ENCODE results near the gene RIMKLB.
A peak's percentile ranks its signal among the peaks of the same experiment; 100 is the strongest.

Gene RIMKLB

DNA sequence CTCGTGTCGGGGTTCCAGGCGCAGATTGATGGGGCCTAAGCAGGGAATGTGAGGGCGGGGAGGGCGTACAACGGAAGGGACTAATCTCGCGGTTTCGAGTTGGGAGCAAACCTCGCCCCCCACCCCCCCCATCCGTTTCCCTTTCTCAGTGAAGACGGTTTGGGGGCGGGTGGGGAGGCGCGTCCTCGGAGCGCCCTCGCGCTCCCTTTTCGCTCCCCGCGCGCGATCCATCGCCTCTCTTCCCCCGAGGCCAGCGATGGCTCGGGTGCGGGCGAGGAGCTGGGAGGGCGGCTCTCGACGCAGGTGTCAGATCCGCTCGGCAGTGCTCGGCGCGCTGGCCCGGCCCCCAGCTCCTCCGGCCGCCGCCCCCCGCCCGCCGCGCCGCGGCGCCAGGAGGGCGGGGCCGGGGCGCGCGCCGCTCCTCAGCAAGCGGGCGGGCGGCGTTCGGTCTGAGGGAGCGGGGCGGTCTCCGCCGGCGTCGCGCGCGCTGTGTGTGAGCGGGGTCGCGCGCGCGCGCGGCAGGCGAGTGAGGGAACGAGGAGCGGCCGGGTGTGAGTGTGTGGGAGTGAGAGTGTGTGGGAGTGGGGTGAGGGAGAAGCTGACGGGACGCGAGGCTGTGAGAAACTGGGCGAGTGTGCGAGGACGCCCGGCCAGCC lies at the start of gene RIMKLB:
Gene RIMKLB, plus strand, starts transcription at position 516 of the 656 bp plus-strand sequence. CDS start 15,876 bp downstream, outside the sequence.
- in situ Hi-C loops (cut with HindIII; ENCODE audit: low pct_ligation_motif_present, low pct_unique_long_range_greater_than_20kb, low sequenced_read_pairs) = no loop called here
- DNase-seq = peak; percentile 87

- in situ Hi-C loops (cut with HindIII; ENCODE audit: low pct_ligation_motif_present, low pct_unique_long_range_greater_than_20kb, low sequenced_read_pairs) = no loop called here
- DNase-seq = no peak
These were observed 49.1 kb upstream of the RIMKLB start for GRCh38 chr12:8648576-8649205.

DNA sequence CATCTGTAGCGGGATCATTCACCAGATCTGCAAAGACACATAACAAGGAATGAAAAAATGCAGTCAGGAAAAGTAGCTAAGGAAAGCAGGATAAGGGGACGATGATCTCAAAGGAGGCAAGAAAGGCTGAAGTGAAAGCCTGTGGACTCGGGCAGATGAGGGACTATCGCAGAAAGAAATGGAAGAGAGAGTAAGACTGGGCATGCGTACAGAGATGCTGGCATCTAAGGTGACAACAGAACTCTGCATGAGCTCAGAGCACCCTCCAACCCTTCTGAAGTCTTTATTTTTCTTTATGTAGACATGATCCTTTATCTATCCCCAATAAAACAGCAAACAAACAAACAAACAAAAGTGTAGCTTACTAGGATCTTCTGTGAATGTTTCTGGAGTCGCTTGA lies 42.4 kb upstream of the RIMKLB start:
- in situ Hi-C loops (cut with HindIII; ENCODE audit: low pct_ligation_motif_present, low pct_unique_long_range_greater_than_20kb, low sequenced_read_pairs) = no loop called here
- no peak for DNase-seq

DNA sequence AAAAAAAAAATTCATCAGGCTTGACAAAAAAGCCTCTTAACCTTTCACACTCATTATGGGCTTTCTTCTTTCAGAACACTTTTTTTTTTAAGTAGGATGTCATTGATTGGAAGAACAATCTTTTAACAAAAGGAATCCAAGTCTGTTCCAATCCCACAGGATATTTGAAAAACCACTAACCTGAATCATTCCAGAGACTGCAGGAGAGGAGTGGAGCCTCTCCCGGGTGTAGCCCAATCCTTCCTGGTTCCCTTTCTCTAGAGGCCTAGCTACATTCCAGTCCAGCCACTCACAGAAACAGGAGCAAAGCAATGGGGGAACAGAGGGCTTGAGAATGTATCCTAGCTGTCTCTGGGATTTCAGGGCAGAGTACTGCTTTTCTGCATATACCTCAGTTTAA lies 39.4 kb upstream of the RIMKLB start:
- in situ Hi-C loops (cut with HindIII; ENCODE audit: low pct_ligation_motif_present, low pct_unique_long_range_greater_than_20kb, low sequenced_read_pairs) = no loop called here
- DNase-seq = peak; percentile 43

DNA sequence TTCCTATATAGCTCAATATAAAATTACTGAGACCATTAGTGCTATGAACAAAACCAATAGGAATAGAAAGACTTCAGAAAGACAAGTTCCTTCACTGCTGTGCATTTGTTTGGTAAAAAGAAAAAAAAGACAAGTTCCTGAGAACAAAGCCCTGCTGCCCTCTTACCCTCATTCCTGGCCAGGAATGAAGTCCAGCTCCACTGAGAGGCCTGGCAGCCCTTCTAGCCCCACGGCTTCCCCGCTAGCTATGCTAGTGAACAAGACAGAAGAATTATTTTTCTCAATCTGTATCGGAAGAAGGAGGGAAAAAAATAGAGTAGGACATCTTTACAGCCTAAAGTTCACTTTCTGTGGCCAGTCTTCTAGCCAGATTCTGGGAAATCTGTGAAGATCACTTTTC lies 36.8 kb upstream of the RIMKLB start:
- no peak for DNase-seq
- in situ Hi-C loops (cut with HindIII; ENCODE audit: low pct_ligation_motif_present, low pct_unique_long_range_greater_than_20kb, low sequenced_read_pairs) = no loop called here

- no peak for DNase-seq
- in situ Hi-C loops (cut with HindIII; ENCODE audit: low pct_ligation_motif_present, low pct_unique_long_range_greater_than_20kb, low sequenced_read_pairs) = no loop called here
These were observed 36.0 kb upstream of the RIMKLB start for GRCh38 chr12:8661751-8662150.

DNA sequence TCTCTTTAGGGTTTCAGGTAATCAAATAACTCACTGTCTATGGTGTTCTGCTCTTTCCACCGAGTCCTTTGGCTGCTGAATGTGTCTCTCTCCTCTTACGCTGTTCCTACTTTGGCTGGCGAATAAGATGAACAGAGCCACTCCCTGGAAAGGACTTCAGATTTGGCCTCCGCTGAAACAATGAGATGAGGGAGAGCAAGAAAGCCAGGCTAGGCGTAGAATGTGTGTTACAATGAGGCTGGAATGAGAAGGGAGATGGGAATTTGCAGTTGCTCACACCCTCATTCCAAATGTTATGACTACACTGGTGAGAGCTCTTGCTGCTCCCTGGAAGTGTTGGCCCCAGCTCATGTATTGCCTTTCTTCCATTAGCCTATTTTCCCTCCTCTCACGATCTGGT lies 35.2 kb upstream of the RIMKLB start, which contains the start of gene MFAP5:
Gene MFAP5, minus strand, starts transcription at position 234 of the 400 bp plus-strand sequence. CDS start 722 bp downstream, outside the sequence.
- in situ Hi-C loops (cut with HindIII; ENCODE audit: low pct_ligation_motif_present, low pct_unique_long_range_greater_than_20kb, low sequenced_read_pairs) = no loop called here
- DNase-seq = no peak

DNA sequence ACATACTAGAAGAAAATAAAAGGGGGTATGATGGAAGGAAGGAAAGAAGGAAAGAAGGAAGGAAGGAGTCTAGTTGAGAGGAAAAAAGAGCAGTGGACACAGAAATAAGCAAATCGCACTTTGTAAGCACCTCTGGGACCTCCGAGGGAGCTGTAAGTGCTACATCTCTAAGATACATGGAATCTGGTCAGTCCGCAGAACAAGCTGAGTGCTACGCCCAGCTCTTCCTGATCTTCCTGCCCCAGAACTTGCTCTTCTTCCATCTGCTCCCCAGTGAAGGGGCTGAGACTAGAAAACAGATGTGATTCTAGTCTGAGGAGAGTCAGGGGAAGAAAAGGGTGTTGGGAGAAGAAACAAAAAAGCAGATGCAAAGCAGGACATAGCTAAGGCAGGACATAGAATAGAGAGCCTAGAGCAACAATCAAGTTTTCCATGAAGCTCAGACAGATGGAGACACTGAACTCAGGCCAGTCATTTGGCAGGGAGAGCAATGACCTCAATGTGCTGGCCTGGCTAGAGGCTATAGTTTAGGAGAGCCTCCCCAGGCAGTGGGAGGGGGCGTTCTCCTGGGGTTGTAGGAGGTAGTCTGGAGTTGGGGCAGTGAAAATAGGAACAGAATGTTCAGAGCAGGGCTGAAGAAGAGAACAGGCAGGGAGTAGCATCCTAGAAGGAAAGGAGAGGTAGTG lies 33.4 kb upstream of the RIMKLB start:
- in situ Hi-C loops (cut with HindIII; ENCODE audit: low pct_ligation_motif_present, low pct_unique_long_range_greater_than_20kb, low sequenced_read_pairs) = no loop called here

GRCh38 chr12:8665759-8666158 lies 32.0 kb upstream of the RIMKLB start:
- in situ Hi-C loops (cut with HindIII; ENCODE audit: low pct_ligation_motif_present, low pct_unique_long_range_greater_than_20kb, low sequenced_read_pairs) = no loop called here
- no peak for DNase-seq

More for the DNA sequence above, 33.4 kb upstream of the RIMKLB start:
- DNase-seq = no peak

DNA sequence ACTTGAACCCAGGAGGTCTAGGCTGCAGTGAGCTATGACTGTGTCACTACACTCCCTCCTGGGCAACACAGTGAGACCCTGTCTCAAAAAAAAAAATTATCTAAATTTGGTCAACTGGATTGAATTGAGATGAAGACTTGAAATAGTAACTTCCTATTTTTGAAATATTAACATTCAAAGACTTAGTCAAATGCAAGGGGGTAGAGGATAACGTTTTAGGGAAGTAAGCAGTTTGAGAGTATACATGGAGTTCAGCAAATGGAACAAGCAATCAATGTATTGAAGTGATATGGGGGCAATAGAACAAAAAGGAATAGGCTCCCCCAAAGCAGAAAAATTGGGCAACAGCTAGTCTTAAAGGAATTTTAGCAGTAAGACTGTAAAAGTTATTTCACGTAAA lies 30.5 kb upstream of the RIMKLB start:
- DNase-seq = no peak

DNA sequence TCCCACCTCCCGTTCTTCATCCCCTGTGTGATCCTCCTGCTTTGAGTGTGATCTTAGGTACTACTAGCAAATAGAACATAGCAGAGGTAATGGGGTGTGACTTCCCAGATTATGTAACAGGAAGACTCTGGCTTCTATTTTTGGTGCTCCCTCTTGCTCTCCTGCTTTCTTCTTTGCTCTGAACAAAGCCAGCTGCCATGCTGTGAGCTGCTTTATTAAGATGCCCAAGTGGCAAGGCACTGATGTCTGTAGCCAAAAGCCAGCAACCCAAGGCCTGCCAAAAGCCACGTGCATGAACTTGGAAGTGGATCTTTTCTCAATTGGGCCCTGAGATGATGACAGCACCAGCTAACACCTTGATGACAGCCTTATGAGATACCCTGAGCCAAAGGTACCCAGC lies 29.4 kb upstream of the RIMKLB start:
- in situ Hi-C loops (cut with HindIII; ENCODE audit: low pct_ligation_motif_present, low pct_unique_long_range_greater_than_20kb, low sequenced_read_pairs) = no loop called here
- no peak for DNase-seq

More for the DNA sequence above, 30.5 kb upstream of the RIMKLB start:
- in situ Hi-C loops (cut with HindIII; ENCODE audit: low pct_ligation_motif_present, low pct_unique_long_range_greater_than_20kb, low sequenced_read_pairs) = no loop called here

- in situ Hi-C loops (cut with HindIII; ENCODE audit: low pct_ligation_motif_present, low pct_unique_long_range_greater_than_20kb, low sequenced_read_pairs) = no loop called here
- DNase-seq = no peak
These were observed 25.4 kb upstream of the RIMKLB start for GRCh38 chr12:8672381-8672780.

- no peak for DNase-seq
- in situ Hi-C loops (cut with HindIII; ENCODE audit: low pct_ligation_motif_present, low pct_unique_long_range_greater_than_20kb, low sequenced_read_pairs) = no loop called here
These were observed 22.2 kb upstream of the RIMKLB start for GRCh38 chr12:8675591-8676036.

DNA sequence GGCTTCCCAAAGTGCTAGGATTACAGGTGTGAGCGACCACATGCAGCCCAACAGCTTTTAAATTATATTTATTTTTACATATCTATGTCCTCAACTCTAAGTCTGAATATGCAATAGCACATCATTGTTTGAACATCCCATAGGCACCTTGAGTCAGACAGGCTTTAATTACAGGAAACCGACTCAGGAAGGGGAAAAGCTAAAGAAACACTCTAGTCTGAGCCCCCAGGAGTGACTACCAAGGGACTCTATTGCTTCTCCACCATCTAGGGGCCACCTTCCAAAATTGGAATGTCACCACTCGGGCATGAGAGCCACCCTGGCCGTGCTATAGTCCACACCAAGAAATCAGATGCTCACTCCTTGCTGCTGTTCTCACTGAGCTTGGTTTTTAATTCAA lies 21.1 kb upstream of the RIMKLB start:
- in situ Hi-C loops (cut with HindIII; ENCODE audit: low pct_ligation_motif_present, low pct_unique_long_range_greater_than_20kb, low sequenced_read_pairs) = no loop called here
- no peak for DNase-seq

DNA sequence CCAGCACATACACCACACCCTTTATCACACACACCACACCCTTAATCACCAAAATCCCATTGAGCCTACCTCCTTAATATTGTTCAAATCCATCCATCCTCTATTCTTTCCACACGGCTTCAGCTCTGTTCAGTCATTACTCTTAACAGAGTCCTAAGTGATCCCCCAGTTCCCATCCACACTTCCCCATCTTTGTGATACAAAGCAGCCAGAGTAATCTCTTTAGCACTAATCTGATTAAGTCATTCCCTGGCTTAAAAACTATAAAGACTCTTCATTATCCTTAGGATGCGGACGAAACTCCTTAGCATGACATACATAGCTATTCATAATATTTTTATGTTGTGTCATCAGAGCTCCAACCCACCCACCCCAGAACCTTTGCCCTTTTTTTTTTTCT lies 20.4 kb upstream of the RIMKLB start:
- in situ Hi-C loops (cut with HindIII; ENCODE audit: low pct_ligation_motif_present, low pct_unique_long_range_greater_than_20kb, low sequenced_read_pairs) = no loop called here

GRCh38 chr12:8678661-8679111 lies 19.1 kb upstream of the RIMKLB start:
- DNase-seq = no peak
- in situ Hi-C loops (cut with HindIII; ENCODE audit: low pct_ligation_motif_present, low pct_unique_long_range_greater_than_20kb, low sequenced_read_pairs) = no loop called here

More for the DNA sequence above, 20.4 kb upstream of the RIMKLB start:
- DNase-seq = no peak

DNA sequence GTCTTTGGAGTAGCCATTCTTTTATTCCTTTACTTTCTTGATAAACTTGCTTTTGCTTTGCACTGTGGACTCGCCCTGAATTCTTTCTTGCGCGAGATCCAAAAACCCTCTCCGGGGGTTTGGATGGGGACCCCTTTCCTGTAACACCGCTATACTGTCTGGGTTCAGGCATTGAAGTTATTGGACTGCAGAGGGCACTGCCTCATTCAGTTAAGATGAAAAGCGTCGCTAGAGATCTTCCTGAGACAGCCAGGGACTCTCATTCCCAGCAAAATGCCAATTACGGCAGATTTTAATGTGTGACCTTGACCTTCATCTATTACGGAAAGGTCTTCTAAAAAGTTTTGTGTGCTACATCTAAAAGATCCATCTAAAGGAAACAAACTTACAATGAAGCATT lies 17.3 kb upstream of the RIMKLB start:
- no peak for DNase-seq
- in situ Hi-C loops (cut with HindIII; ENCODE audit: low pct_ligation_motif_present, low pct_unique_long_range_greater_than_20kb, low sequenced_read_pairs) = no loop called here

GRCh38 chr12:8681129-8681884 lies 16.5 kb upstream of the RIMKLB start:
- no peak for DNase-seq
- in situ Hi-C loops (cut with HindIII; ENCODE audit: low pct_ligation_motif_present, low pct_unique_long_range_greater_than_20kb, low sequenced_read_pairs) = no loop called here

DNA sequence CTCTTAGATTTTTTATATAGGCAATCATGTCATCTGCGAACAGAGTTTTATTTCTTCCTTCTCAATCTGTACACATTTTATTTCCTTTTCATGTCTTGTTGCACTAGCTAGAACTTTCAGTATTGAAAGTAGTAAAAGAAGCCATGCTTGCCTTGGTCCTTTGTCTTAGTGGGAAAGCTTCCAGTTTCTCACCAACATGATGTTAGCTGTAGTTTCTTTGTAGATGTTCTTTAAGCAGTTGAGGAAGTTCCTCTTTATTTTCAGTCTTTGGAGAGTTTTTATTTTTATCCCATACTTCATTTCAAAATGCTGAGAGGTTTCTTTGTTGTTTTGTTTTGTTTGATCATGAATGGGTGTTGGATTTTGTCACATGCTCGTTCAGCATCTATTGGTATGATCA lies 12.7 kb upstream of the RIMKLB start:
- DNase-seq = no peak
- in situ Hi-C loops (cut with HindIII; ENCODE audit: low pct_ligation_motif_present, low pct_unique_long_range_greater_than_20kb, low sequenced_read_pairs) = no loop called here
